ENCODE measurements around the gene SEZ6L2.
"Not testable (repeated sequence)": the region's sequence is repeated elsewhere in the genome, so short reads cannot be mapped to it uniquely, and the experiment has no call there.

The SEZ6L2 gene

DNA sequence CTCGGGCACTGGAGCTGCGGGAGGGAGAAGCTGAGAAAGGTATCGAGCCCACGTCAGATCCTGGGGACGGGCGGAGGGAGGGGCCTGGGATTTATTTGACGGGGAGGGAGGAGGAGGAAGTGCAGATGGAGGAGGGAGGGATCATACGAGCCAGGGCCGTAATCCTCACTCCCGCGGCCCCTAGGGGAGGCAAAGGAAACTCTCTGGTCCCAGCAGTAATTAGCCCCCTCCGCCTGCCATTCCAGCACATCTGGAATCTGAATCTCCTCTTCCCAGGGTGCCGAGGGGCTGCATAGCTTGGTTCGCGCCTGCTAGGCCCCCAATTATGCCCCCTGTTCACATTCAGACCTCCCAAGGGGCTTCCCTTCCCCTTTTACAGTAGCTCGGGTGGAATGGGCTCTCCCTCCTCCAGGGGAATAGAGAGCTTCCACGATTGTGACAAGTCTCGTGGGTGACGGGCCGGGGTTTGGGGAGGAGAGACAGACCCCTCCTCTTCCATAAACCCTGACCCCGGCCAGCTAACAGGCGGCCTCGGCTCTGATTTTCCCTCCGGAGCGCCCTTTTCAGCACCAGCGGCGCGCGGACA is at the start of gene SEZ6L2:
SEZ6L2 (minus strand) TSS at position 35 of the 586 bp plus-strand sequence. CDS start 531 bp downstream, outside the sequence.
- no peak for FAIRE-seq

DNA sequence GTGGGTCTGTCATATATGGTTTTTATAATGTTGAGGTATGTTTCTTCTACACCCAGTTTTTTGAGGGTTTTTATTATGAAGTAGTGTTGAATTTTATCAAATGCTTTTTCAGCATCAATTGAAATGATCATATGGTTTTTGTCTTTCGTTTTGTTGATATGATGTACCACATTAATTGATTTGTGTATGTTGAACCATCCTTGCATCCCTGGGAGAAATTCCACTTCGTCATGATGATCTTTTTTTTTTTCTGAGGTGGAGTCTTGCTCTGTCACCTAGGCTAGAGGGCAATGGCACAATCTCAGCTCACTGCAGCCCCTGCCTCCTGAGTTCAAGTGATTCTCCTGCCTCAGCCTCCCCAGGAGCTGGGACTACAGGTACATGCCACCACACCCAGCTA is 48.5 kb upstream of the SEZ6L2 start:
- no peak for FAIRE-seq

DNA sequence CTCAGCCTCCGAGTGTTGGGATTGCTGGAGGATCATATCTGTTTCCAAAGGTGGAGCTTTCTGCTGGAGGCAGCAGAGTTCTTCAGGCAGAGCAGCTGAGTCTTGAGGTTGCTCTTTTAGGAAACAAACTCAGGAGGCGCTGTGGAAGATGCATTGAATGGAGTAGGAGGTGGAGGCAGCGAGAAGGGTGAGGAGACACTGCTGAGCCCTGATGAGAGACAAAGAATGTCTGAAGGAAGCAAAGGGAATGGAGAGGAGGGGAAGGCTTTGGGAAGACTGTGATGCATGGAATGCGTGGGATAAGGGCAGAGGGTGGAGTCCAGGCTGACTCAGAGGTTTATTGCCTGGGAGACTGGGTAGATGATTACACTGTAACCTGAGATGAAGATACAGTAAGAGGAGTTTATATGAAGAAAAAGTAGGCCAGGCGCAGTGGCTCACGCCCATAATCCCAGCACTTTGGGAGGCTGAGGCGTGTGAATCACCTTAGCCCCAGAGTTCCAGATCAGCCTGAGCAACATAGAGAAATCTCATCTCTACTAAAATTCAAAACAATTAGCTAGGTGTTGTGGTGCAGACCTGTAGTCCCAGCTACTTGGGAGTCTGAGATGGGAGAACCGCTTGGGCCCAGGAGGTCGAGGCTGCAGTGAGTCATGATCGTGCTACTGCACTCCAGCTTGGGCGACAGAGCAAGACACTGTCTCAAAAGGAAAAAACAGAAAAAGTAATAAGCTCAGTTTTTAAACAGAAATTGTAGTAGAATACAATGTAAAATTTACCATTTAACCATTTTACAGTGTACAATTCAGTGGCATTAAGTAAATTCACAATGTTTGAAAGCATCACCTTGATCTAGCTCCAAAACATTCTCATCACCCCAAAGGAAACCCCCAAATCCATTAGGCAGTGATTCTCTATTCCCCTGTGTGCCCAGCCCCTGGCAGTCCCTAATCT is 44.8 kb upstream of the SEZ6L2 start:
- FAIRE-seq = no peak

DNA sequence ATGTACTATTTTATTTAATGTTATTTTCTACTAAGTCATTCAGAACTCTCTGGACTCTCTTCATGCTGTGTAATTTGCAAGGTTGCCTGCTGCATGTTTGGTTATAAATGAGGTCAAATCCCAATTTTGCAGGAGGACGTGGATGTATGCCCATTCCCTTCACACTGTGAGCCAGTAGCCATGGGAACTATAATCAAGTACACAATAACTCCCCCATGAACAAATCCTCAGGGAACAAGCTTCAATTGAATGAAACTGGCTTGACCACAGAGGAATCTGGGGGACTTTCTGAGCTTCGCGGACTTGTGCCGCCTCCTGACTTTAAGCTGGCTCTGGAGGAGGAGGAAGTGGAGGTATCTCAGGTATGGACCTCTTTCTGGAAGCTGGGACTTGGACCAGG is 41.3 kb upstream of the SEZ6L2 start:
- no peak for FAIRE-seq

DNA sequence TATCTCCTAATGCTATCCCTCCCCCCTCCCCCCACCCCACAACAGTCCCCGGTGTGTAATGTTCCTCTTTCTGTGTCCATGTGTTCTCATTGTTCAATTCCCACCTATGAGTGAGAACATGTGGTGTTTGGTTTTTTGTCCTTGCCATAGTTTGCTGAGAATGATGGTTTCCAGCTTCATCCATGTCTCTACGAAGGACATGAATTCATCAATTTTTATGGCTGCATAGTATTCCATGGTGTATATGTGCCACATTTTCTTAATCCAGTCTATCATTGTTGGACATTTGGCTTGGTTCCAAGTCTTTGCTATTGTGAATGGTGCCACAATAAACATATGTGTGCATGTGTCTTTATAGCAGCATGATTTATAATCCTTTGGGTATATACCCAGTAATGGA is 32.4 kb upstream of the SEZ6L2 start:
- FAIRE-seq = not testable (repeated sequence)

DNA sequence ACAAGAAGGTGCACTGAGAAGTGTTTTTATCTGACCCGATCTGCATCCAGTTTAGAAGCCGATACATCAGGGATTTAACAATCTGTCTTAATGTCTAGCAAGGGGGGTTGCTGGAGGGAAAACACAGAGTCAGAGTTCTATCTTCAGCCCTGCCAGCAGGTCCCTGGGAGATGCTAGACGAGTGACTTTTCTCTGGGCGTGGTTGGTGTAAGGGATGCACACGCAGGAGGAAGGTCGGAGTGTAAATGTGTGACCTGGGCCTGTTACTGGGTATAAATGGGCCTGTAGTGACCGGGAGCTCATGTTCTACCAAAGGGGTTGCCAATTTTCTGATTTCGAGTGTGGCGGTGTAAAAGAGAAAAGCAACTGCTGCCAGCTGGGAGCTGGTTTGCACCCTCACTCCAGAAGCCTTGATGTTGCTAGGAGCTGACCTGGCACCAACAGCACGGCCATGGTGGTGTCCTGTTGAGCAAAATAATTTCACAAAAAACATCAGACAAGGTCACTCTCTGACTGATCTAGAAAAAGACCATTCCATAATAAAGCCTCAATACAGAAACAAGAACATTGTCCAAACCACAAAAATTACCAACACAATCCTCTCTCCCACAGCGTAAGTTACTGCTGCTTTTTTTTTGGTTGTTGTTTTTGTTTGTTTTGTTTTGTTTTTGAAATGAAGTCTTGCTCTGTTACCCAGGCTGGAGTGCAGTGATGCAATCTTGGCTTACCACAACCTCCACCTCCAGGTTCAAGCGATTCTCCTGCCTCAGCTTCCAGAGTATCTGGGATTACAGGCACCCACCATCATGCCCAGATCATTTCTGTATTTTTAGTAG is 27.9 kb upstream of the SEZ6L2 start:
- no peak for FAIRE-seq

DNA sequence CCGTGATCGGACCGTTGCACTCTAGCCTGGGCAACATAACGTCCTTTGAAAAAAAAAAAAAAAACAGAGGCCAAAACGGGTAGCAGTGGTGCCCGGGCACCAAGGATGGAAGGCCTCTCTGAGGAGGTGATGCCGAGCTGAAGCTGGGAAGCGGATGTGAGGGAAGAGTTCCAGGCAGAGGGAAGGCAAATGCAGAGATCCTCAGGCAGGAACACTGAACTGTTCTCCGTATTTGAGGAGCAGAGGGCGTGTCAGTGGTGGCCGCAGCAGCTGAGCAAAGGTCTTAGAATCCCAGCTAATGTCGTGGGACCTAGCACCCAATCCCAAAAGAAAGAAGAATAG is 27.3 kb upstream of the SEZ6L2 start:
- FAIRE-seq = no peak

DNA sequence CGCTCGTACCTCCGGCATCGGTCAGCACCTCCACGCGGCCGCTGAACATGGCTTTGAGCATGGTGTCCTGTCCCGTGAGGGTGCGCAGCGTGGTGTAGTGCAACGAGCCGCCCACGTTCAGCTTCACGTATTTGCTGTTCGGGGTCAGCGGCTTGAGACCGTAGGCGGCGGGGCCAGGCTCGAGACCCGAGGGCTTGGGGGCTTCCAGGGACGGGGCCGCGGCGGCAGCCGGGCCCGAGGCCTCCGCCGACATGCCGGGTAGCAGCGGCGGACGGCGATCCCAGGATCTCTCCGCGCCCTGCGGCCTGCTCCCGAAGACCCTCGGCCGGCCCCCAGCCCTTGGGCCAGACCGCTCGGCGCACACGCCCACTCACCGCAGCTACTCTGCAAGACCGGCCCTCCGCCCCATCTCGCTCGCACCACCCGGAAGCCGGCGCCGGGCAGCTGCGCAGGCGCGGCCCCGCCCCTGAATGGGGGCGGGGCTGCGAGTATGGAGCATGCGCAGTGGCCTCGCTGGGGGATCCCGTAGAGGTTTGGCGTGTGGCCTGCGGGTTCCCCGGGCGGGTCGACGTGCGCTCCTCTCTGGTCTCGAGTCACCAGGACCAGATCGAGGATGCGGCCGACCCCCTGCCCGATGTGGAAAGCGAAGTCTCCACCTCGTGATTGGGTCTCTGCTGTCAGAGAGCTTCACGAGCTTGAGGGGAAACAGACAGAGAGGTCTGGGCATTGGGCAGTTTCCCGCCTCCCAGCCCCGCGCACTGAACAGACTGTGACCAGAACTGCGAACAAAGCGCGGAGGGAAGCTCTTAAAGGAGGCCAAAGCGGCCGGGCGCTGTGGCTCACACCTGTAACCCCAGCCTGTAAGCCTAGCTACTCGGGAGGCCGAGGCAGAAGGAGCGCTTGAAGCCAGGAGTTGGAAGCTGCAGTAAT is 26.7 kb upstream of the SEZ6L2 start, which contains the start of gene KCTD13:
KCTD13 (minus strand) TSS at position 446 of the 930 bp plus-strand sequence; CDS start at position 253, 193 bp downstream.
- no peak for FAIRE-seq

DNA sequence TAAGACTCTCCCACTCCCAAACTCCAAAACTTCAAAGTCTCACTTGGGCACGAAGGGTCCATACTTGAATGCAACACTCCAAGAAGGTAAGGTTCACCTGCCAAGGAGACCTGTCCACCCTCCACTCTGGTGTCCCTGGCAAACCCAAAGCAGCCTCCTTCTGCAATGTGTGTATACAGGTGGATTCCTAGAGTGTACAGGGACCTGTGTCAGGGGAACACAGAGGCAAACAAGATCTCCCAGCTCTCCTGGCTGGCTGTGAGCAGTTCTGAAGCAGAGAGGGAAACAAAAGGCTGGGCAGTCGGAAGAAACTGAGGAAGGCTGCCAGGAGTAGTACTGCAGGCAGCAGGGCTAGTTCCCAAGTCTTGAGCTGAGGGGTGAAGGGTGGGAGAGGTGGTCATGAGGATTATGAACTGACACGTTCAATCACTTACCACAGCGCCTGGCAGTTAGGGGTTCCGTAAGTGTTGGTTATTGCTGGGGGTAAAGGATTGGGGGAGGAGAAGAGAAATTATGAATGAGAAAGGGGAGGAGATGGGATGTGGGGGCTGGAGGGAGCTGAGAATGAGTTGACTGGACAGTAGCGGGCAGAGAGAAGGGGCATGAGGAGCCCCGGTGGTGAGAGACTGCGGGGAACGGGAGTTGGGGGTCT is 25.9 kb upstream of the SEZ6L2 start:
- no peak for FAIRE-seq

DNA sequence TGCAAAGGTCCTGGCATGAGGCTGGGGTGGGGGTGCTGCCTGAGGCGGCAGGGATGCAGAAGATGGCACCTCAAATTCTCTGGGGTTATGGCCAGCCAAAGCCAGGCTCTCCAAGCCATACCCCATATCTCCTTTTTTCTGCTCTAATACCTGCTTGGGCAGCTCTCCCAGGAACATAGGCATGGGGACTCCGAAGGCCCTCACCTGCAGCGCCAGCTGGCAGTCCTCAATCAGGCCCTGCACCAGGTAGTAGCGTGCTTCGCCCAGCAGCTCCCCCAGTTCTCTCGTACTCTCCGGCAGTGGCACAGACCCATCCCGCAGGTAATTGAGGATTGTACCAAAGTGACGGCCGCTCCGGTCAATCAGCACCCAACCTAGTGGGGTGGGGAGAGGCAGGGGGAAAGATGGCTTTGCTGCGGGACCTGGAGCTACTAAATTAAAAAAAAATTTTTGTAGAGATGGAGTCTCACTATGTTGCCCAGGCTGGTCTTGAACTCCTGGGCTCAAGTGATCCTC is 23.7 kb upstream of the SEZ6L2 start:
- FAIRE-seq = no peak

DNA sequence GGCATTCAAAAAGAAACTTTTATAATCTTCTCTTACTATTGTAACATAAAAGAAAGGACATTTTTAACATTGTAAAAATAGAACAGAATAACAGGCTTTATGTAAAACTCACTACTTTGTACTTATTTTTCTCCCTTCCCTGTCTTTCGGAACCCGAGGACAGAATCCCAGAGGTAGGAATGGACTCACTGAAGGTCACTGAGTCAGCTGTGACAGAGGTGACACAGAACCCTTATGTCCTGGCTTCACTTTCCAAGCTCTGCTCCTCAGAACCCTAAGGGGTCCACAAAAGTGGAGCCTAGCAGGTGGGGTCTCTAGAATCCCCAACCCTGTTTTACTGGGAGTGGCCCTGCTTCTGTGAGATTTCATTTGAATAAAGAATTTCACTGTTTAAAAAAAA is 23.0 kb upstream of the SEZ6L2 start:
- no peak for FAIRE-seq

DNA sequence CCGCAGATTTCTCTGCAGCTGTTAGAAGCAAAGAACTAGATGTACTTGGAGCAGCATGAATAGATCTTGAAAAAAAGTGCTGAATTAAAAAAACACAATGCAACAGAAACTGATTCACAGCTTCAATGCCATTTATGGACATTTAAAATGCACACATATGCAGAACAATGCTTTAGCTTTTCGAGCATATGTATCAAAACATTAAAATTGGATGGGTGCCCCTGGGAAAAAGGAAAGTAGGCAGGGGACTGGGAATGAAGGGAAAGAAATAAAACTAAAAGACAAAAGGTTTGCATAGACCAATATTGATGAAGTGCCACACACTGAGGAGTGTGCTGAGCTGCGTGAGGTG is 21.7 kb upstream of the SEZ6L2 start:
- FAIRE-seq = no peak

DNA sequence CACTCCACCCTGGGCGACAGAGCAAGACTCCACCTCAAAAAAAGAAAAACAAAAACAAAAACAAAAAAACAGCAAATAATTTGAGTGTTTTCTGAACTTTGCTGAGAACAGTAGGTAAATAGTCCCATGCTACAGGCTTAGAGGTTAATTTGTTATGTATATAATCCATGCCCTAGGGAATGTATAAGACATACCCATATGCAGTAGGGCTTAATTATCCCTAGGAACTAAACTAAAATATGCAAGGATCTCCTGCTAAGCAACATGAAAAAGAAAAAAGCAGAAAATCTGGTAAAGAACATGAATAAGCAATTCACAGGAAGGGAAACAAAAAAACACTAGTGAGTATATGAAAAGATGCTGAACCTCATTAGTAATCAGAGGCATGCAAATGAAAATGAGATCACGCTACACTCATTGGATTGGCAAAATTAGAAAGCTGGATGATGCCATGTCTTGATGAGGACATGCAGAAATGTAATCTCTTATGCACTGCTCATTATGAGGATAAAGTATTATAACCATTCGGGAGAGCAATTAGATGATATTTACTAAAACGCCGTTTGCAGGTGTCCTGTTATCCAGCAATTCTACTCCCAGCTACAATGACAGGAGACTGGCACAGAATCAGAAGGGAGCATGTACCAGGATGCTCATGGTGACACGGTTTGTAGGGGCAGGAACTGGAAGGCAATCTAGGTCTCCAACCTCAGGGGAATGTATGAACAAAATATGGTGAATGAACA is 21.1 kb upstream of the SEZ6L2 start:
- FAIRE-seq = no peak

DNA sequence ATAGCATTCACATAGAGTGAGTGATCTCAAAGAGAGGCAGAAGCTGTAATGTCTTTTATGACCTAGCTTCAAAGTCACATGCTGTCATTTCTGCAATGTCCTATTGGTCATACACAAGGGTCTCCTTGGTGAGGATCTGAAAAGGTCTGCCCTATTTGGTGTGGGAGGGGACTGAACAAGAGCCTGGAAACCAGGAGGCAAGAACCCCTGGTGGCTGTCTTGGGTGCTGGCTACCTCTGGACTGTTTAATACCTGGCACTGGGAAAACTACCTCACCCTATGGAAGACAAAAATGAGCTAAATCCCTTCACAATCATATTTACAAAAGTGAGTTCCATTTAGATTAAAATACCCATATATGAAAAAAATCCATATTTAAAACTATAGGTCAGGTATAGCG is 17.6 kb upstream of the SEZ6L2 start:
- FAIRE-seq = no peak

DNA sequence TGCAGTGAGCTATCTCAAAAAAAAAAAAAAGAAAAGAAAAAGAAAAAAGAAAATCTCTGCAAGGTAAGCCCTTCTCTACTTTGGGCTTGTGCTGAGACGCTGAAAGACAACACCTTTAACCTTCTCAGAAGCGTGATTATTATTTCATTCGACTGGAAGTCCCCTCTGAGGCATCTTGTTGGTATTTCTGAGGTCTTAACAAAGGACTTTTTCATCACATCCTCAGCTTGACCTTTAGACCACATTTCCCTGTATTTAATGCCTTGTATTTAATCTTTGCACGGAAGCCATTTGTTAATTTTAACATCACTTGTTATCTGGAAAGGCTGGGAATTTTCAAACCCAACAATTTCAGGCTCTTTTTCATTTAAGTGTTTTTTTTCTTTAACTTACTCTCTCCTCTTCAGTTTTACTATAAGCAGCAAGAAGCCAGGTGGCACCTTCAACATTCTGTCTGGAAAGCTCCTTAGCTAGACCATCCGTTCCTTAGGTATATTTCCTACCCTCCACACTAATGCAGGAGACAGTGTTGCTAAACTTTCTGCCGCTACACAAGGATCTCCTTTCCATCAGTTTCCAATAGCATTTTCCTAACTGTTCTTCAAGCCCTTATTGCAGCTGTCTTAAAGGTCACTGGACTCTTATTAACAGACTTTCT is 16.4 kb upstream of the SEZ6L2 start:
- no peak for FAIRE-seq

DNA sequence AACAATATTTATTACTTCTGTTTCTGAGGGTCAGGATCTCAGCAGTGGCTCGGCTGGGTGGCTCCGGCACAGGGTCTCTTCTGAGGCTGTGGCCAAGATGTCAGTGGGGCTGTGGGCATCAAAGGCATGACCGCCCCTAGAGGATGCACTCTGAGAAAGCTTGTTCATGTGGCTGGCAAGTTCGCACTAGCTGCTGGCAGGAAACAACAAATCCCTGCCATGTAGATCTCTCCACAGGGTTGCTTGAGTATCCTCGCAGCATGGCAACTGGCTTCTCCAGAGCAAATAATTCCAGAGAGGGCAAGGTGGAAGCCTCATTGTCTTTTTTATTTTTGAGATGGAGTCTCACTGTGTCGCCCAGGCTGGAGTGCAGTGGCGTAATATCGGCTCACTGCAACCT is 14.2 kb upstream of the SEZ6L2 start:
- FAIRE-seq = no peak

DNA sequence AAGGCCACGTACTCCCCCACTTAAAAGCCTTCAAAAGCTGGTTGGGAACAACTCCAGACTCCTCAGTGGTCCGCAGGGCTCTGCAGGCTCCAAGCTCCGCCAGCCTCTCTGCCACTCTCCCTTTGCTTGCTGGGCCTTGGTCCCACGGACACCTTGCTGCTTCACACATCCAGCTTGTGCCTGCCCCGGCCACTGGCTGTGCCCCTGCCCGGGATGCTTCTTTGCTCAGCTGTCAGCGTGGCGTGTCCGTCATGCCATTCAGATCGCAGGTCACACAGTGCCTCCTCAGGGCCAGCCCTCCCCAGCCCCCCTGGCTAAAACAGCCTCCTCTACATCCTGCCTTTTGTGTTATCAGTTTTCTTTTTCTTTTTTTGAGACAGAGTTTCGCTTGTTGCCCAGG is 12.7 kb upstream of the SEZ6L2 start:
- FAIRE-seq = no peak

DNA sequence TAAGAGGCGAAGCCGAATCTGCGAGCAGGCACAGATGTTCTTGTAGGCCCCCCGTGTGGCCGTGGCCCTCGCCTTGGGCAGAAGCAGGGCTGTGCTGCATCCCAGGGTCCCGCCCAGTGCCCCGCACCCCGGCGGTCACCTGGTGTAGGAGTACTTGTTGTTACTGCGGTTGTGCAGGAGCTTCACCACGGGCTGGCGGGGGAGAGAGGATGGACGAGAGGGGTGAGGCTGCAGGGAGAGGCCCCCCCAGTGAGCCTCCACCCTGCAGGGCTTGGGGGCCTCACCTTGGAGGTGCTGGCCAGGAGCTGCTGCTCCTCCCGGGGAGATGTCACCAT is 12.3 kb upstream of the SEZ6L2 start:
- no peak for FAIRE-seq

DNA sequence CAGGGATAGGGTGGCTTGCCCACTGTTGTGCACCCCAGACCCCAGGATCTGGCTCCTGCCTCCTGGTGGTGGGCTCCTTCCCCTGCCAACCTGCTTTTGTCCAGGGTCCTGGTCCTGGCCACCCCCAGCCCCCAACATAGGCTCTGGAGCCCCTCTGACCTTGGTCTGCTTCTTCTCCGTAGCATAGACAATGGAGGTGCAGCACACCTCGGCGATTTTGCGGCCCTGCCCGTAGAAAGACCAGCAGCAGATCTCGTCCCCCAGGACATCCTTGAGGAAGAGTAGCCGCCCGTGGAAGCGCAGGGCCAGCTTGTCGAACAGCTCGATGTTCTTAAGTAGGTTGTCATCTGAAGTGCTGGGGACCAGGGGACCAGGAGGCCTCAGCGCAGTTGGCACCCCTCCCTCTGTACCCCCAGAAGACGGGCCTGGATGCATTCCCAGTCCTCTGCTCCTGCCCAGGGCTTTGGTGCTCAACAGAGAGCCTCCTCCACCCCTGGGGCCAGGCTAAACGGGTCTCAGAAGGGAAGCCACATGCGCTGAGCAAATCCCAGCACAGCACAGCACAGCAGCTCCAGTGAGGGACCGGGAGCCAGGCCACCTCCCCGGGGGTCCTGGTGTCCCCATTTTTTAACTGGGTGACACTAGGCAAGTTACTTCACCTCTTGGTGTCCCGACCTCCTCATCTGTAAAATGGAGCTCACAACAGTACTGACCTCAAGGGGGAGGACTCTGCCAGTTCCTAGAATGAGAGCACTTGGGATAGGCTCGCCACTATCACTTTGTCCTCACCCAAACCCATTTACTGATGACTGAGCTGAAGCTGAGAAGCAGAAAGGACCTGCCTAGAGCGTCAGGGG is 11.7 kb upstream of the SEZ6L2 start:
- FAIRE-seq = no peak

Data from colon (tissue), 2 donors.